Left ventricle myocardium inferior (tissue), 1 donor: ENCODE measurements around the gene FAM222B. TPM values are rescaled to one million over a fixed set of nuclear protein-coding genes. Genes with fewer than 3 reads are reported as not detected.

Experiments used
- DNase-seq: peaks from one replicate; pipeline ENCODE4 v3.0.0-alpha.2; 2020
- H3K27ac ChIP-seq: fragments of 200-600 bp; replicated peaks from 2 replicates; pipeline ENCODE4 v1.8.0; 2021
- H3K27me3 ChIP-seq: fragments of 200-600 bp; 2 replicates; pipeline ENCODE4 v1.8.0; 2021; ENCODE audit warnings: low read depth
- H3K36me3 ChIP-seq: fragments of 200-600 bp; 2 replicates; pipeline ENCODE4 v1.8.0; 2021
- H3K4me1 ChIP-seq: fragments of 200-600 bp; 2 replicates; pipeline ENCODE4 v1.8.0; 2021
- H3K4me3 ChIP-seq: fragments of 200-600 bp; 2 replicates; pipeline ENCODE4 v1.8.0; 2021; ENCODE audit warnings: mild to moderate bottlenecking, moderate library complexity
- H3K9me3 ChIP-seq: fragments of 200-600 bp; replicated peaks from 2 replicates; pipeline ENCODE4 v1.8.0; 2021
- CTCF ChIP-seq: fragments of 200-600 bp; IDR thresholded peaks from 2 replicates; pipeline ENCODE4 v1.8.0; 2021; ENCODE audit warnings: antibody characterized with exemption, mild to moderate bottlenecking, borderline replicate concordance
- intact Hi-C: fragments of 100-400 bp; cut with micrococcal nuclease; formaldehyde crosslinking; loops from one replicate; pipeline ENCODE4 v1.11.0; 2022
- total RNA-seq: library from RNA; stranded (reverse); fragmentation: NEBNext Ultra II Directional; extraction: Animal tissue kit (Norgen Biotek cat#: 25700); gene quantifications from one replicate; pipeline ENCODE4 v1.2.1, GENCODE V29; 2021
- donor health status: DM: no; HTN: yes; CAD: no; lungs with severe emphysema.

FAM222B gene
- total RNA-seq, 1 donor from 2014 or later = 17.5 TPM

- peaks cover 48% of the 10 kb centered on the region for H3K4me1 ChIP-seq
- peak within 1 kb of the TSS; percentile 87 for H3K27ac ChIP-seq
- no peaks in the 10 kb centered on the region for H3K9me3 ChIP-seq
- TF ChIP-seq CTCF = peak; percentile 45
- intact Hi-C loops = no loop called here
- H3K4me3 ChIP-seq = peak within 1 kb of the TSS; percentile 84
- DNase-seq = peak; percentile 79
- H3K36me3 ChIP-seq = peaks cover 11% of the 10 kb centered on the region
- no peaks in the 10 kb centered on the region for H3K27me3 ChIP-seq
These were observed 99.1 kb downstream of the FAM222B start, which contains the start of gene TRAF4 for GRCh38 chr17:28743243-28744103. TSS of gene TRAF4 (plus strand) at chr17:28744011. CDS start at chr17:28744113, 102 bp downstream.

- intact Hi-C loops = no loop called here
- H3K4me1 ChIP-seq = peaks cover 39% of the 10 kb centered on the region
- DNase-seq = no peak
These were observed 100.9 kb downstream of the FAM222B start for GRCh38 chr17:28741358-28742349.

GRCh38 chr17:28740406-28741357 lies 101.9 kb downstream of the FAM222B start:
- Histone ChIP-seq H3K27ac (no peak overlapping the region), H3K4me3 (no peak overlapping the region), H3K36me3 (no peaks in the 10 kb centered on the region), H3K9me3 (no peaks in the 10 kb centered on the region), H3K4me1 (peaks cover 29% of the 10 kb centered on the region), H3K27me3 (no peaks in the 10 kb centered on the region)
- intact Hi-C loops = no loop called here
- no peak for DNase-seq
- no peak for TF ChIP-seq CTCF

More at GRCh38 chr17:28741358-28742349, 100.9 kb downstream of the FAM222B start:
- Histone ChIP-seq H3K9me3 (no peaks in the 10 kb centered on the region), H3K36me3 (no peaks in the 10 kb centered on the region), H3K27ac (no peak overlapping the region), H3K27me3 (no peaks in the 10 kb centered on the region), H3K4me3 (no peak overlapping the region)
- TF ChIP-seq CTCF = no peak

GRCh38 chr17:28738680-28739384 lies 103.8 kb downstream of the FAM222B start:
- no peaks in the 10 kb centered on the region for H3K27me3 ChIP-seq
- H3K9me3 ChIP-seq = no peaks in the 10 kb centered on the region
- intact Hi-C loops = no loop called here
- no peaks in the 10 kb centered on the region for H3K36me3 ChIP-seq
- no peak for DNase-seq
- no peak overlapping the region for H3K27ac ChIP-seq
- peaks cover 11% of the 10 kb centered on the region for H3K4me1 ChIP-seq
- no peak for TF ChIP-seq CTCF
- no peak overlapping the region for H3K4me3 ChIP-seq
